HTERT RPE-1 (cell line): Measurements from ENCODE around the gene CREBRF.
"Not testable (repeated sequence)": the region's sequence is repeated elsewhere in the genome, so short reads cannot be mapped to it uniquely, and the experiment has no call there.

Experiments used
- in situ Hi-C: fragments of 300-500 bp; cut with MboI; formaldehyde crosslinking; loops from 4 replicates; pipeline ENCODE4 v1.14.3; 2020; ENCODE audit warnings: low sequenced_read_pairs

CREBRF gene

GRCh38 chr5:173035904-173036707 is 20.0 kb upstream of the CREBRF start:
- in situ Hi-C loops = no loop called here

- in situ Hi-C loops = no loop called here
These were observed 17.0 kb upstream of the CREBRF start for GRCh38 chr5:173039188-173039587.

GRCh38 chr5:173039964-173040363 is 16.2 kb upstream of the CREBRF start:
- in situ Hi-C loops = no loop called here

DNA sequence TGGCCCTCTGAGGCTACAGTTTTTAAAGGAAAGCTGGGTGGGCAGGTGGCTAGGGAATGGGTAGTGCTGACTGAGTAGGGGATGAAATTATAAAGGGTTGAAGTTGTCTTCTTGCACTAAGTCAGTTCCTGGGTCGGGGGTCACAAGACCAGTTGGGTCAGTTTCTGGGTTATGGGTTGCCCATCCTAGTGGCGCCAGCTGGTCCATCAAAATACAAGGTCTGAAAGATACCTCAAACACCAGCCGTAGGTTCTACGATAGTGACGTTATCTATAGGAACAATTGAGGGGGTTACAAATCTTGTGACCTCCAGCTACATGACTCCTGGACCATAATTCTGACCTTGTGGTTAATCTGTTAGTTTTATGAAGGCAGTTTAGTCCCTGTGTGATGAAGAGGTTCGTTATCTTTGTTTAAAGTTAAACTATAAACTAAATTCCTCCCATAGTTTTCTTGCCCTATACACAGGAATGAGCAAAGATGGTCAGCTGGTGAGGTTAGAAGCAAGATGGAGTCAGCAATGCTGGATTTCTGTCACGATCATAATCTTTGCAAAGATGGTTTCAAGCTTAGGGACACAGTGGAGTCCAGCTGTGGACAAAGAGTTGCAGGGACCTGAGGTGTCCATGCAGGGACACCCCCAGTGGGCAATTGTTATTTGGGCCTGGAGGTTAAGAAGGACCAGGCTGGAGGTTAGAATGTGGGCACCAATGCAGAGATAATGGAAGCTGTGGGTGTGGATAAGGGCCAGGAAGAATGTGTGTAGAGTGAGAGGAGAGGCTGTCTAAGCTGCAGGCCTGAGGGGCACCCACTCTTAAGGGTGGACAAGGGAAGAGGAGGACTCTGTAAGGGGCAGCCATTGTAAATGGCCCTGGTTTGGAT is 14.0 kb upstream of the CREBRF start:
- in situ Hi-C loops = no loop called here

GRCh38 chr5:173042763-173043107 is 13.4 kb upstream of the CREBRF start:
- in situ Hi-C loops = no loop called here

DNA sequence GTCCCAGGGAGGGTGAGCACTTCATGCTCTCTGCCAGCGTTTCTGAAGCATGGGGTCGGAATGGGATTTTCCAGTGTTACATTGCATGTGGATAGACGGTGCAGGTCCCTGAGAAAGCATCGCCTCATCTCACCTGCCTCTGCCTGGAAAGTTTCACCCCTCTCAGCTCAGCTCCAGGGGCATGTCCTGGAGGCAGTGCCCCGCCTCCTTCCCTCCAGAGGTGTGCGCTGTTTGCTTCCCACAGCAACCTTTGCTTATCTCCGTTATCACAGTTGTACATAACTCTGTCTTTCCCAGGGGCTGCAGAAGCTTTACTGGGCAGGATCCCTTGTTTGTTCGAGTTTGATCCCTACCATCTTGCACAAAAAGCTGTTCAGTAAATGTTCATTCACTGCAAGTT is 10.7 kb upstream of the CREBRF start:
- in situ Hi-C loops = no loop called here

DNA sequence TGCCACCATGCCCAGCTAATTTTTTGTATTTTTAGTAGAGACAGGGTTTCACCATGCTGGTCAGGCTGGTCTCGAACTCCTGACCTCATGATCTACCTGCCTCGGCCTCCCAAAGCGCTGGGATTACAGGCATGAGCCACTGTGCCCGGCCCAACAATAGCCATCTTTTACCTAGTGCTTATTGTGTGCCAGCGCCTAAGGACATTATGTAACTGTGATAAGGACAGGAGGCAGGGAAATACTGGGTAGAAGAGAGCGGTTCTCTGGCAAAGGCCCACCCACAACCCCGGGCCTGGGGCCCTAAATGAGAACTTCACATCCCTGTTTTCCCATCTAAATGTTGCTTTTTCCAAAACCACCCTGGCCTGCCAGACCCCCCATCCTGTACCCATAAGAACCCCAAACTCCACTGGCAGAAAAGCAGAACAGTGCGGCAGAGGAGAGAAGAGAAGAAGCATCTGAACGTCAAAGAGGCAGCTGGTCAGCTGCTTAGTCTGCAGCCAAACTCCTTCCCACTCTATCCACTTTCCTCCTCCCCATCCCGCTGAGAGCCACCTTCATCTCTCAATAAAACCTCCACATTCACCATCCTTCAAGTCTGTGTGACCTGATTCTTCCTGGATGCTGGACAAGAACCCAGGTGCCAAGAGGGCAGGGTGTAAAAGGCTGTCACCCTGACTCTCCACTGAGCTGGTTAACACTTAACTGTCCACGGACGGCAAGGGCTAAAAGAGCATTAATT is 8.9 kb upstream of the CREBRF start:
- in situ Hi-C loops = not testable (repeated sequence)

- in situ Hi-C loops = no loop called here
These were observed 8.4 kb upstream of the CREBRF start for GRCh38 chr5:173047838-173048105.

- in situ Hi-C loops = no loop called here
These were observed 5.4 kb upstream of the CREBRF start for GRCh38 chr5:173050791-173051190.

DNA sequence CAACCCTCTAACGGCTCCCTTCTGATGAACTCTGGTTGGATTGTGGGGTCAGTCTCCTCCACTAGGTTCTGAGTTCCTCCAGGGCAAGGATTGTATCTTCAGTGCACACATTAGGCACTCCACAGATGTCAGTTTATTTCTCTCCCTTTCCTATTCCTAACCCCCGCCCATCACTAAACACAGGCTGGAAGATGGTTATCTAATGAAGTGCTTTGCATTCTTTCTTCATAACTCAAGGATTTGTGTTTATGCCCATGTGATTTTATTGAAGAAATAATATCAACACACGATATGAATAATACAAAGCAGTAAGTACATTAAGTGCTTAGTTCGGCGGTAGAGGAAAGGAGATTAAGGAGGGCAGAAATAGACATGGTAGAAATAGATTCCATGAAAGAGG is 4.4 kb upstream of the CREBRF start:
- in situ Hi-C loops = no loop called here

DNA sequence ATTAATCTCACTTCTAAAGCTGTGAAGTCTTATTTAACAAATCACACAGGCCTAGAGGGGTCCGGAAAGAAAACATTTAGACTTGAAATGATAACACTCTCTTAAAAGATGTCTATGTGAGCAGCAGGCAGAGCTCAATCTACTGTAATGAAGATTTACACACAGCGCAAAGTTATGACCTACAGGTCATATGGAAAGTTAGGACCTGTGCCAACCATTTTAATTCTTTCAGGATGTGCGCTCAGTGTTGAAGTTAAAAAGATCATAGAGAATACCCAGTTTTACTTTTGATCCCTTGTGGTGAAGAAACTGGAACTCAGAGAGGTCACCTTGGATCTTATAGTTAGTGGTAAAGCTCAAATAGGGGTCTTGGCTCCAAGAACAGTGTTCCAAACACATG is 3.1 kb upstream of the CREBRF start:
- in situ Hi-C loops = no loop called here

DNA sequence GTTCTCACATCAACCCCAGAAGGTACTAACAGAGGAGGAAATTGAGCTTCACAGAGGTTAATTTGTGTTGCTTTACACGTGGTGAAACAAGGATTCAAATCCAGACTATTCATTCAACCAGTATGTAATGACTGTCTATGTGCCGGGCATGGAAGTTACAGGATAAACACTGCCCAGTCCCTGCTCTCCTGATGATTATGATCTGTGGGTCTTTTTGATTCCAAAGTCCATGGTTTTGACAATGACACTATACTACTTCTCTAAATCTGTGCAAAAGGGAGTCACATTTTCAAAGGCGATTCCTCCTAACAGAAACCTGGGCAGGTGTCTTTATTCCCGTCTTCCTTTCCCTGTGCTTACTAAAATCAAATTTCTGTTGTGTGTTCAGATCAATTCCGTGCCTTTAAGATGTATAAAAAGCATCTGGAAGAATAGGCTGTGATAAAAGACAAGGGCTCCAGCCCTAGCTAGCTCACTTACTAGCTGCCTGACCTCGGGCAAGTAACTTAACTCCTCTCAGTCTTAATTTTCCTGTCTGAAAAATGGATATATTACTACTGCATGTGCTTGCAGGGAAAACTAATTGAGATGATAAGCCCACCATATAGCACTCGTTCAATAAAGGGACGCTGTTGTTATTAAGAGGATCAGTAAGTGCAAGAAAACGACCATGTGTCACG is 970 bp upstream of the CREBRF start:
- in situ Hi-C loops = no loop called here

DNA sequence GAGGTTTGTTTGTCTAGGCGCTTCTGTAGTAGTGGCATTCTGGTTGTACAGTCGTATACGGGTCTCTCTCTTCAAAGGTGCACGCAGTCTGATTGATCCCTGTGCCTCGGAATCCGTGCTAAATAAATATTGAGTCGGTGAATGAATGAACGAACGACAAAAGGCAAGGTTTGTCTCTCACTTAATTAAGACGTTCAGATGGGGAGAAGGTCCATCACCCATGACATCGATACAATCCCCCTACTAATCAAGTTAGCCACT is 500 bp upstream of the CREBRF start:
- in situ Hi-C loops = no loop called here

- in situ Hi-C loops = no loop called here
These were observed 570 bp downstream of the CREBRF start for GRCh38 chr5:173056783-173057061.

DNA sequence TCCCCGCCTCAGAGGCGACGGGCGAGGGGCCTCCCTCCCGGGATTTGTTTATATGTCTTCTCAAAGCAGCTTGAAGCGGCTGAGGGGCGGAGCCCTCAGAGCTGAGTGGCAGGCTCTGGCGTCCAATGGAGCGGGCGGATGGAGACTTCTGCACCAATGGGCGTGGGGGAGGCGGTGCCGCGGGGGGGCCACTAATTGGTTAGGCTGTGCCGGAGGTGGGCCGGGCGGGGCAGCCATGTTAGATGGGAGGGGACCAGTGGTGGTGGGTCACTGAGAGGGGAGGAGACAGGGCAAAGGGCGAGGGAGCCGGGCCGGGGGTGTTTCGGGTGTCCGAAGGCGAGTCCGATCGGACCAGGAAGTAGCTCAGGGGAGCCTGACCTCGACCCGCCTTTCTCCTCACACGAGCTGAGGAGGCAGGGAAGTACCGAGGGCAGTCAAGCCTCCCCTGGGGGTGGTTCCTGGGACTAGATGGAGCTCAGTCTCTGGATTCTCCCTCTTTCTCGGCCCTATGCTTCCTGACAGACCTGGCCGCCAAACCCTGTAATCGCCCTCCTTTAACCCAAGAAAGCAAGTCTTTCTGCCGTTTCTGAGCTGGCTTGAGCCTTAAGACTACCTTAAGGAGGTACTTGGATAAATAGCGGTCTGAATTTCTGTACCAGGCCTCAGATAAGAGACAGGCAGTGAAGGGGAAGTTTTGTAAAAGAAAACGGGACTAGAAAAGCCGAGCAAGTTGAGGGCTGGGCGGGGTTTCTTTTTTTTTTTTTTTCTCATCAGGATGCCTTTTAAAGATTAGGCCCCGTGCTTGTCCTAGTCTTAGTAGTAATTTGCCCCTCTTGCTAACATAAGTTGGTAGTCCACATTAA is 1.1 kb downstream of the CREBRF start:
- in situ Hi-C loops = no loop called here

GRCh38 chr5:173062141-173062540 is 6.0 kb downstream of the CREBRF start:
- in situ Hi-C loops = no loop called here

DNA sequence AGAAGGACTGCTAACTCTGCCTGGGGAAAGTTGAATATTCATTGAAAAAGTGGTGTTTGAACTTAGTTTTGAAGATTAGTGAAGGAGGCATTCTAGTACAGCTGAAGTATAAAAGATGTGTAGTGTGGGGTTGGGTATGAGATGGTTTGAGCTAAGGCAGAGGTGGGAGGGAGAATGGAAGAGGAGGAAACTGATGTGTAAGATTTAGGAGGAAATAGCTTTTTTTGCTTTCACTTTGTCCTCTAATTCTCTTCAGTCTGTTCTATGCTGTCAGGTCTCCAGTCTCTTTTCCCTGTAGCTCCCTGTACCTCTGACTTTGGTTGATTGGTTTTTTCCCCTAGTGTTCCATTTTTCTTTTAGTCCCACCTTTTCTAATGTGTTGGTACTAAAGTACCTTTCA is 9.0 kb downstream of the CREBRF start:
- in situ Hi-C loops = no loop called here

- in situ Hi-C loops = no loop called here
These were observed 13.5 kb downstream of the CREBRF start for GRCh38 chr5:173069671-173070070.

DNA sequence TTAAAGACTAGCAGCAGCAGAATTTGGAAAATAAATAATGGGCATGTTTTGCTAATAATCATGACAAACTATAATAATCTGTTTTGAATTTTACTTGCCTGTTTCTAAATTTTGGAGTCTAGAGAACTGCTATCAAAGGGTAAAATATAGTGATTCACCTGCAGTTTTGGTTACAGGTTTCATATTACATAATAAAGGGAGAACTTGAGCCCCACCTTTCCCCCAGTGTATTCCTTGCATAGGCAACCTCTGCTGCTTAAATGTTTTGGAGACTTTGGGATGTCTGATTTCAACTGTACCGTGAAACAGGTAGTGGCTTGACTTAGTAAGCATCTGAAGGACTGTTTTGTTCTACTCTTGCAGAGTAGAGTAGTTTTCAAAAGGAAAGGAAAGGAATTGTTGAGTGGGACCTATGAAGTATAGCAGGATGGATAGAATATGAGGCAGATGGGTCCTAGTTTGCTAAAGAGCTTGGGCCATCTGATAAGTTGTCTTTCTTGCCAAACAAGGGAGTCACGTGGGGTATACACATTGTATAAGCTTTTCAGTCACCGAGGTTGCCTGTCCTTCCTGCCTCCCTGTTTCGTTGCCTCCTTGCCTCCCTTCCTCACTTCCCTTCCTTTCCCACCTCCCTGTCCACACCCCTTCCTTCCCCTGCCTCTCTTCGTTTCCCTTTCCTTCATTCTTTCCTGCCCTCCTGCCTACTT is 19.1 kb downstream of the CREBRF start:
- in situ Hi-C loops = no loop called here

DNA sequence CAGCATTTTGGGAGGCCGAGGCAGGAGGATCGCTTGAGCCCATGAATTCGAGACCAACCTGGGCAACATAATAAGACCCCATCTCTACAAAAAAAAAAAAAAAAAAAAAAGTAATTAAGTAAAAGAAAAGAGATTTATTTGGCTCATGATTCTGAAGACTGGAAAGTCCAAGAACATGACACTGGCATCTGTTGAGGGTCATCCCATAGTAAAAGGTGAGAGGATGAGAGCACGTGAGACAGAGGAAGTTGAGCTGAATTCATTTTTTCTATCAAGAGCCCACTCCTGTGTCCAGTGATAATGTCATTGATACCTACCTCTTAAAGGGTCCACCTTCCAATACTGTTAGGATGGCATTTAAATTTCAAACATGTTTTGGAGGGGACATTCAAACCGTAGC is 19.8 kb downstream of the CREBRF start:
- in situ Hi-C loops = no loop called here
